HepG2 (cell line): Measurements from ENCODE around the gene PCSK5. TPM values are rescaled to one million over a fixed set of nuclear protein-coding genes. Genes with fewer than 3 reads are reported as not detected.

ENCODE experiments used
- ATF4 ChIP-seq, 2 experiments: fragments of 450-650 bp in 1 of 2; sonication (generic) in 1 of 2; formaldehyde crosslinking; IDR thresholded peaks; 2 replicates each; pipeline versions ENCODE4 v1.5.0 to v1.8.0; 2020 to 2022; ENCODE audit warnings: mild to moderate bottlenecking in 1 of 2, missing genetic modification reagents in 1 of 2
- CBX1 ChIP-seq: IDR thresholded peaks from one replicate; pipeline ENCODE4 v1.6.1; 2016; ENCODE audit warnings: antibody characterized with exemption, low read depth
- CEBPG ChIP-seq: IDR thresholded peaks from 2 replicates; pipeline ENCODE4 v1.6.1; 2016
- CENPBD1 ChIP-seq: sonication (generic); formaldehyde crosslinking; IDR thresholded peaks from 2 replicates; pipeline ENCODE4 v1.8.0; 2022; ENCODE audit warnings: missing genetic modification reagents, low read depth, mild to moderate bottlenecking, borderline replicate concordance
- CENPX ChIP-seq: sonication (generic); formaldehyde crosslinking; IDR thresholded peaks from 2 replicates; pipeline ENCODE4 v1.9.0; 2021; ENCODE audit warnings: mild to moderate bottlenecking, missing genetic modification reagents, moderate library complexity
- FOXA1 ChIP-seq, 2 experiments: fragments of 450-650 bp in 1 of 2; sonication (generic) in 1 of 2; formaldehyde crosslinking in 1 of 2; IDR thresholded peaks; 2 replicates each; pipeline versions ENCODE4 v1.4.0 to v1.6.1; 2016 to 2020; ENCODE audit warnings: missing genetic modification reagents in 1 of 2
- GATAD1 ChIP-seq: IDR thresholded peaks from 2 replicates; pipeline ENCODE4 v1.6.1; 2016; ENCODE audit warnings: missing genetic modification reagents, missing compliant biosample characterization
- HINFP ChIP-seq: sonication (generic); formaldehyde crosslinking; IDR thresholded peaks from 2 replicates; pipeline ENCODE4 v1.4.0; 2020; ENCODE audit warnings: low read depth, mild to moderate bottlenecking, missing genetic modification reagents
- HNRNPUL1 ChIP-seq: fragments of 200-400 bp; formaldehyde crosslinking; IDR thresholded peaks from 2 replicates; pipeline ENCODE4 v1.6.1; 2017; ENCODE audit warnings: low read depth, mild to moderate bottlenecking, low read length, moderate library complexity
- MAX ChIP-seq: IDR thresholded peaks from 2 replicates; pipeline ENCODE4 v1.6.1; 2012; ENCODE audit warnings: inconsistent platforms
- PAF1 ChIP-seq: IDR thresholded peaks from 2 replicates; pipeline ENCODE4 v1.6.1; 2016; ENCODE audit warnings: missing genetic modification reagents, missing compliant biosample characterization
- PCBP1 ChIP-seq: fragments of 200-400 bp; formaldehyde crosslinking; IDR thresholded peaks from 2 replicates; pipeline ENCODE4 v1.6.1; 2017; ENCODE audit warnings: mild to moderate bottlenecking, low read depth, low read length, borderline replicate concordance
- RXRB ChIP-seq: IDR thresholded peaks from 2 replicates; pipeline ENCODE4 v1.6.1; 2016; ENCODE audit warnings: borderline replicate concordance, missing genetic modification reagents, missing compliant biosample characterization
- SAFB2 ChIP-seq: sonication (generic); formaldehyde crosslinking; IDR thresholded peaks from 2 replicates; pipeline ENCODE4 v1.5.1; 2020; ENCODE audit warnings: missing genetic modification reagents, low read depth, mild to moderate bottlenecking, borderline replicate concordance
- SKI ChIP-seq: fragments of 450-650 bp; IDR thresholded peaks from one replicate; pipeline ENCODE4 v1.6.1; 2018; ENCODE audit warnings: mild to moderate bottlenecking; ENCODE audit not compliant: partially characterized antibody
- SOX13 ChIP-seq, 3 experiments: fragments of 450-650 bp in 1 of 3; sonication (generic) in 1 of 3; formaldehyde crosslinking in 1 of 3; IDR thresholded peaks in 2 of 3; conservative IDR thresholded peaks in 1 of 3; 2 replicates each; pipeline versions ENCODE4 v1.5.0 to v1.6.1; 2016 to 2020; ENCODE audit warnings: antibody characterized with exemption in 1 of 3, mild to moderate bottlenecking in 1 of 3, missing compliant biosample characterization in 1 of 3, missing genetic modification reagents in 1 of 3, moderate library complexity in 1 of 3
- THAP8 ChIP-seq: sonication (generic); formaldehyde crosslinking; IDR thresholded peaks from 2 replicates; pipeline ENCODE4 v1.5.1; 2020; ENCODE audit warnings: missing genetic modification reagents, mild to moderate bottlenecking, borderline replicate concordance
- THRA ChIP-seq: sonication (generic); formaldehyde crosslinking; IDR thresholded peaks from 2 replicates; pipeline ENCODE4 v1.4.0; 2020; ENCODE audit warnings: missing genetic modification reagents, borderline replicate concordance
- TOPORS ChIP-seq: sonication (generic); formaldehyde crosslinking; IDR thresholded peaks from 2 replicates; pipeline ENCODE4 v1.8.0; 2023; ENCODE audit warnings: mild to moderate bottlenecking, missing genetic modification reagents
- YY1 ChIP-seq: IDR thresholded peaks from 2 replicates; pipeline ENCODE4 v1.6.1; 2011; ENCODE audit warnings: low read length, low read depth, moderate library complexity, mild to moderate bottlenecking; ENCODE audit not compliant: insufficient read depth, insufficient replicate concordance
- ZFP62 ChIP-seq: sonication (generic); formaldehyde crosslinking; IDR thresholded peaks from 2 replicates; pipeline ENCODE4 v1.4.0; 2020; ENCODE audit warnings: missing genetic modification reagents
- ZNF160 ChIP-seq: sonication (generic); formaldehyde crosslinking; IDR thresholded peaks from 2 replicates; pipeline ENCODE4 v1.8.0; 2022; ENCODE audit warnings: mild to moderate bottlenecking, inconsistent platforms, missing genetic modification reagents
- ZNF329 ChIP-seq: sonication (generic); formaldehyde crosslinking; IDR thresholded peaks from 2 replicates; pipeline ENCODE4 v1.9.0; 2021; ENCODE audit warnings: low read depth, mild to moderate bottlenecking, missing genetic modification reagents
- ZNF552 ChIP-seq: sonication (generic); formaldehyde crosslinking; IDR thresholded peaks from 2 replicates; pipeline ENCODE4 v1.9.0; 2022; ENCODE audit warnings: missing genetic modification reagents, mild to moderate bottlenecking, borderline replicate concordance
- ZNF720 ChIP-seq: sonication (generic); formaldehyde crosslinking; IDR thresholded peaks from 2 replicates; pipeline ENCODE4 v1.4.0; 2020; ENCODE audit warnings: missing genetic modification reagents
- ZNF746 ChIP-seq: sonication (generic); formaldehyde crosslinking; IDR thresholded peaks from 2 replicates; pipeline ENCODE4 v1.8.0; 2022; ENCODE audit warnings: mild to moderate bottlenecking, missing genetic modification reagents
- polyA plus RNA-seq, 8 experiments: library from polyadenylated mRNA; depleted of rRNA in 3 of 8; stranded (reverse) in 7 of 8; unstranded in 1 of 8; fragments of >200 nt; fragmentation: Illumina TruSeq in 4 of 8; extraction: Trizol in 4 of 8; gene quantifications; 2 replicates each; pipeline versions ENCODE4 v1.2.1 to v1.2.3, GENCODE V29; 2011 to 2016; ENCODE audit warnings: low read depth in 4 of 8, missing spikeins in 1 of 8, mixed read lengths in 1 of 8; ENCODE audit not compliant: insufficient read depth in 1 of 8
- total RNA-seq, 5 experiments: library from RNA; depleted of rRNA; stranded (reverse); fragments of >200 nt; fragmentation: Illumina TruSeq; extraction: Trizol; gene quantifications; 2 replicates each; pipeline ENCODE4 v1.2.3, GENCODE V29; 2016; ENCODE audit warnings: low read depth in 1 of 5

The PCSK5 gene
- total and polyA plus RNA-seq, 2 of the 13 experiments (the other 11 are each of a cell fraction or from before 2014, with no cell fraction given), result 0.55 to 0.66 TPM

- no peak for TF ChIP-seq ZNF746 (CRISPR knock-in tag)
- no peak for TF ChIP-seq FOXA1 (IDR thresholded peaks at IDR 0.05)
- TF ChIP-seq FOXA1 (CRISPR knock-in tag; IDR thresholded peaks at IDR 0.05), result peak; percentile 75
- no peak for TF ChIP-seq ZNF720
- no peak for TF ChIP-seq THRA
- no peak for TF ChIP-seq CENPBD1 (CRISPR knock-in tag)
- TF ChIP-seq HNRNPUL1, result no peak
- TF ChIP-seq SOX13 (IDR thresholded peaks at IDR 0.05), result no peak
- TF ChIP-seq SOX13 (CRISPR knock-in tag; conservative IDR thresholded peaks at IDR 0.05 in 1 of 2, IDR thresholded peaks at IDR 0.05 in 1 of 2), result peak in 1 of 2 experiments; percentile 30; a peak in 1 of 4 replicates
- TF ChIP-seq YY1, result no peak
- TF ChIP-seq ATF4 (CRISPR knock-in tag; IDR thresholded peaks at IDR 0.05), result no peak
- TF ChIP-seq ZFP62 (CRISPR knock-in tag), result no peak
- TF ChIP-seq RXRB (CRISPR knock-in tag), result peak; percentile 10; the same call in 1 of the 2 replicates
- no peak for TF ChIP-seq PAF1 (CRISPR knock-in tag)
- no peak for TF ChIP-seq ZNF552 (CRISPR knock-in tag)
- TF ChIP-seq HINFP (CRISPR knock-in tag), result no peak
- TF ChIP-seq ZNF329 (CRISPR knock-in tag), result no peak
- TF ChIP-seq GATAD1 (CRISPR knock-in tag), result peak; percentile 4; the same call in 1 of the 2 replicates
- TF ChIP-seq SAFB2 (CRISPR knock-in tag), result no peak
- TF ChIP-seq PCBP1, result no peak
- TF ChIP-seq SKI, result peak; percentile 10
- no peak for TF ChIP-seq MAX
- no peak for TF ChIP-seq TOPORS (CRISPR knock-in tag)
- no peak for TF ChIP-seq CBX1
- peak; percentile 63 for TF ChIP-seq CEBPG
- no peak for TF ChIP-seq THAP8 (CRISPR knock-in tag)
- TF ChIP-seq CENPX (CRISPR knock-in tag), result no peak
- TF ChIP-seq ZNF160, result no peak
Observed at GRCh38 chr9:76394960-76395252, 504.4 kb downstream of the PCSK5 start (continued).
